GM12874 (cell line): ENCODE data around the gene VENTX.

Experiments used
- CTCF ChIP-seq: IDR thresholded peaks from 2 replicates; pipeline ENCODE4 v1.5.1; 2011; ENCODE audit warnings: low read depth, mild to moderate bottlenecking, control low read depth, low read length, moderate library complexity; ENCODE audit not compliant: insufficient read depth

VENTX gene

GRCh38 chr10:133229265-133230043 lies 8.2 kb upstream of the VENTX start:
- no peak for TF ChIP-seq CTCF

- TF ChIP-seq CTCF = no peak
These were observed 7.7 kb upstream of the VENTX start, which contains the start of gene UTF1 for GRCh38 chr10:133230044-133230361. Gene UTF1, plus strand, starts transcription at chr10:133230217. Its CDS starts 72 bp downstream, at chr10:133230289.

GRCh38 chr10:133230387-133231195 lies 7.1 kb upstream of the VENTX start:
- TF ChIP-seq CTCF = no peak

- no peak for TF ChIP-seq CTCF
These were observed 6.3 kb upstream of the VENTX start for GRCh38 chr10:133231244-133231945.

- no peak for TF ChIP-seq CTCF
These were observed 5.6 kb upstream of the VENTX start for GRCh38 chr10:133231946-133232574.

GRCh38 chr10:133235265-133235855 lies 2.3 kb upstream of the VENTX start:
- no peak for TF ChIP-seq CTCF
